Stimulated activated naive CD8-positive, alpha-beta T cell treated with anti-CD3 and anti-CD28 coated beads, Interleukin-15, amount 100 ng/mL, for 72 hours (primary cell): ENCODE results near the gene MAD2L1.

Source experiments
- ATAC-seq: fragments of 150-1000 bp; cut with Tn5 transposase; 2 replicates; pipeline ENCODE4 v1.10.0; 2021; ENCODE audit warnings: mild to moderate bottlenecking, moderate library complexity
- DNase-seq, 2 donors: peaks; one replicate each; pipeline ENCODE4 v3.0.0; 2021 to 2022
- H3K27ac Mint-ChIP-seq, 2 donors: one replicate each; pipeline ENCODE4 v1.8.0; 2022; ENCODE audit warnings: mild to moderate bottlenecking in 2 of 2, mixed read lengths in 2 of 2, moderate library complexity in 2 of 2
- H3K27me3 Mint-ChIP-seq: one replicate; pipeline ENCODE4 v1.8.0; 2022; ENCODE audit warnings: mixed read lengths
- H3K4me1 Mint-ChIP-seq: one replicate; pipeline ENCODE4 v1.8.0; 2022; ENCODE audit warnings: mild to moderate bottlenecking, mixed read lengths
- H3K4me3 Mint-ChIP-seq, 2 donors: one replicate each; pipeline ENCODE4 v1.8.0; 2022; ENCODE audit warnings: mild to moderate bottlenecking in 2 of 2, mixed read lengths in 2 of 2, moderate library complexity in 1 of 2
- H3K9me3 Mint-ChIP-seq, 2 donors: one replicate each; pipeline ENCODE4 v1.8.0; 2022; ENCODE audit warnings: mixed read lengths in 2 of 2

The MAD2L1 gene

GRCh38 chr4:120037411-120037810 is 29.2 kb downstream of the MAD2L1 start:
- no peak overlapping the region for H3K4me3 Mint-ChIP-seq
- no peaks in the 10 kb centered on the region for H3K9me3 Mint-ChIP-seq
- no peaks in the 10 kb centered on the region for H3K4me1 Mint-ChIP-seq
- DNase-seq (no peak), ATAC-seq (no peak)
- H3K27me3 Mint-ChIP-seq, result peaks cover 26% of the 10 kb centered on the region
- no peak overlapping the region for H3K27ac Mint-ChIP-seq

GRCh38 chr4:120034913-120035312 is 31.7 kb downstream of the MAD2L1 start:
- H3K4me3 Mint-ChIP-seq, result no peak overlapping the region
- no peaks in the 10 kb centered on the region for H3K4me1 Mint-ChIP-seq
- DNase-seq (no peak), ATAC-seq (no peak)
- H3K27ac Mint-ChIP-seq, result no peak overlapping the region
- H3K27me3 Mint-ChIP-seq, result peaks cover 26% of the 10 kb centered on the region
- H3K9me3 Mint-ChIP-seq, result no peaks in the 10 kb centered on the region

GRCh38 chr4:120026853-120027252 is 39.8 kb downstream of the MAD2L1 start:
- H3K27ac Mint-ChIP-seq, result no peak overlapping the region
- no peaks in the 10 kb centered on the region for H3K4me1 Mint-ChIP-seq
- no peak for DNase-seq
- H3K4me3 Mint-ChIP-seq, result no peak overlapping the region
- ATAC-seq, result no peak
- H3K9me3 Mint-ChIP-seq, result no peaks in the 10 kb centered on the region
- no peaks in the 10 kb centered on the region for H3K27me3 Mint-ChIP-seq

- H3K4me3 Mint-ChIP-seq, result no peak overlapping the region
- no peak for DNase-seq
- H3K4me1 Mint-ChIP-seq, result no peaks in the 10 kb centered on the region
- no peak for ATAC-seq
- no peak overlapping the region for H3K27ac Mint-ChIP-seq
- no peaks in the 10 kb centered on the region for H3K9me3 Mint-ChIP-seq
- H3K27me3 Mint-ChIP-seq, result no peaks in the 10 kb centered on the region
These were observed 41.1 kb downstream of the MAD2L1 start for GRCh38 chr4:120025516-120025915.

GRCh38 chr4:120018786-120019185 is 47.9 kb downstream of the MAD2L1 start:
- DNase-seq, result no peak
- H3K4me1 Mint-ChIP-seq, result no peaks in the 10 kb centered on the region

GRCh38 chr4:120017939-120018692 is 48.5 kb downstream of the MAD2L1 start:
- Mint-ChIP-seq H3K4me3 (no peak overlapping the region), H3K27me3 (peaks cover 35% of the 10 kb centered on the region), H3K9me3 (peaks cover 0 to 10% of the 10 kb centered on the region in 2 donors), H3K27ac (no peak overlapping the region), H3K4me1 (no peaks in the 10 kb centered on the region)
- DNase-seq (no peak), ATAC-seq (no peak)

More at GRCh38 chr4:120018786-120019185, 47.9 kb downstream of the MAD2L1 start:
- ATAC-seq, result no peak
- Mint-ChIP-seq H3K4me3 (no peak overlapping the region), H3K27ac (no peak overlapping the region), H3K27me3 (peaks cover 29% of the 10 kb centered on the region), H3K9me3 (peaks cover 0 to 10% of the 10 kb centered on the region in 2 donors)

- no peak overlapping the region for H3K27ac Mint-ChIP-seq
- H3K9me3 Mint-ChIP-seq, result peaks cover 0 to 10% of the 10 kb centered on the region in 2 donors
- DNase-seq, result no peak
- no peaks in the 10 kb centered on the region for H3K4me1 Mint-ChIP-seq
- H3K27me3 Mint-ChIP-seq, result peaks cover 55% of the 10 kb centered on the region
- no peak overlapping the region for H3K4me3 Mint-ChIP-seq
- ATAC-seq, result no peak
These were observed 54.9 kb downstream of the MAD2L1 start for GRCh38 chr4:120011725-120012124.

GRCh38 chr4:120010646-120011045 is 56.0 kb downstream of the MAD2L1 start:
- H3K4me3 Mint-ChIP-seq, result no peak overlapping the region
- H3K27ac Mint-ChIP-seq, result no peak overlapping the region
- peaks cover 0 to 7% of the 10 kb centered on the region in 2 donors for H3K9me3 Mint-ChIP-seq
- H3K27me3 Mint-ChIP-seq, result peaks cover 44% of the 10 kb centered on the region
- no peak for ATAC-seq
- DNase-seq, result no peak
- no peaks in the 10 kb centered on the region for H3K4me1 Mint-ChIP-seq

GRCh38 chr4:120009731-120010130 is 56.9 kb downstream of the MAD2L1 start:
- ATAC-seq (no peak), DNase-seq (no peak)
- Mint-ChIP-seq H3K9me3 (no peaks in the 10 kb centered on the region), H3K27ac (no peak overlapping the region), H3K4me3 (no peak overlapping the region), H3K27me3 (peaks cover 35% of the 10 kb centered on the region), H3K4me1 (no peaks in the 10 kb centered on the region)

GRCh38 chr4:120008957-120009356 is 57.7 kb downstream of the MAD2L1 start:
- DNase-seq (no peak), ATAC-seq (no peak)
- no peaks in the 10 kb centered on the region for H3K9me3 Mint-ChIP-seq
- peak overlapping the region in 1 of 2 donors; percentile 74 for H3K27ac Mint-ChIP-seq
- no peaks in the 10 kb centered on the region for H3K4me1 Mint-ChIP-seq
- H3K27me3 Mint-ChIP-seq, result peaks cover 28% of the 10 kb centered on the region
- H3K4me3 Mint-ChIP-seq, result no peak overlapping the region

- H3K27ac Mint-ChIP-seq, result no peak overlapping the region
- H3K4me1 Mint-ChIP-seq, result no peaks in the 10 kb centered on the region
- no peak overlapping the region for H3K4me3 Mint-ChIP-seq
- H3K9me3 Mint-ChIP-seq, result no peaks in the 10 kb centered on the region
- ATAC-seq, result no peak
- no peak for DNase-seq
- H3K27me3 Mint-ChIP-seq, result peaks cover 28% of the 10 kb centered on the region
These were observed 58.7 kb downstream of the MAD2L1 start for GRCh38 chr4:120007896-120008436.

- Mint-ChIP-seq H3K4me1 (no peaks in the 10 kb centered on the region), H3K9me3 (no peaks in the 10 kb centered on the region), H3K27me3 (peaks cover 35% of the 10 kb centered on the region), H3K4me3 (no peak overlapping the region), H3K27ac (no peak overlapping the region)
- ATAC-seq, result no peak
- no peak for DNase-seq
These were observed 59.3 kb downstream of the MAD2L1 start for GRCh38 chr4:120007191-120007871.
